Measurements from ENCODE around the gene TMC7. TPM values are rescaled to one million over a fixed set of nuclear protein-coding genes. Genes with fewer than 3 reads are reported as not detected.
A peak's percentile ranks its signal among the peaks of the same experiment; 100 is the strongest.

The TMC7 gene
- total RNA-seq, 4 donors from 2014 or later, result 0.31 to 0.72 (median 0.64) TPM; not detected in 1

DNA sequence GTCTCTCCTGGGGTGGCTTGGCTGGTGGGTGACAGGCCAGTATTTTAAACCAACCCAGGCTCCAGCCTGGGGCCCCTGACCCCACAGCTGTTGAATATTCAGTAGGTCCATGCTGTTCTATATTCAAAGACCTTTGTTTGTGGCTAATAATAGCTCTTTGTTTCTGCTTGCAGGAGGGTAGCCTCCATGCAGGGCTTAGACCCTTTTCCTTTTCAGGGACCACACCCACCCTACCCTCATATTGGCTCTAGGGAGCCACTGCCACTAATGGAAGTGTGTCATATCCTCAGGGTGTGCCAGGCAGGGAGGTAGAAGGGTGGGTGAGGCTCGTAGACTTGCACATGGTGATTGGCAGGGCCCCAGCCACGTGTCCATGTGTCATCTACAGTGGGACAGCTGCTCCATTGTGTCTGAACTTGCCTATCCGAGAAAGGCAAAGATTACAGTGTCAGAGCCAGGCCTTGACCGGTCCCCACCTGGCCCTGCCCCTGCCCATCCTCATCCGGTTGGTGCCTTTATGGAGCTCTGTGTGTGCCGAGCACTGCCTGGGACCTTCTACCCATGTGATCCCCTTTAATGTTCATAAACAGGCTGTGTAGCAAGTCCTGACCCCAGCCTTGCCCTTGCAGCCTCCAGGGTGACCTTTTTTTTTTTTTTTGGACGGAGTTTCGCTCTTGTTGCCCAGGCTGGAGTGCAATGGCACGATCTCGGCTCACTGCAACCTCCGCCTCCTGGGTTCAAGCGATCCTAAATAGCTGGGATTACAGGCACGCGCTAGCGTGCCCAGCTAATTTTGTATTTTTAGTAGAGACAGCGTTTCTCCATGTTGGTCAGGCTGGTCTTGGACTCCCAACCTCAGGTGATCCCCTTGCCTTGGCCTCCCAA lies 22.1 kb downstream of the TMC7 start:
- no peak for TF ChIP-seq POLR2A (IDR thresholded peaks at IDR 0.05)
- TF ChIP-seq, protein P1, sequence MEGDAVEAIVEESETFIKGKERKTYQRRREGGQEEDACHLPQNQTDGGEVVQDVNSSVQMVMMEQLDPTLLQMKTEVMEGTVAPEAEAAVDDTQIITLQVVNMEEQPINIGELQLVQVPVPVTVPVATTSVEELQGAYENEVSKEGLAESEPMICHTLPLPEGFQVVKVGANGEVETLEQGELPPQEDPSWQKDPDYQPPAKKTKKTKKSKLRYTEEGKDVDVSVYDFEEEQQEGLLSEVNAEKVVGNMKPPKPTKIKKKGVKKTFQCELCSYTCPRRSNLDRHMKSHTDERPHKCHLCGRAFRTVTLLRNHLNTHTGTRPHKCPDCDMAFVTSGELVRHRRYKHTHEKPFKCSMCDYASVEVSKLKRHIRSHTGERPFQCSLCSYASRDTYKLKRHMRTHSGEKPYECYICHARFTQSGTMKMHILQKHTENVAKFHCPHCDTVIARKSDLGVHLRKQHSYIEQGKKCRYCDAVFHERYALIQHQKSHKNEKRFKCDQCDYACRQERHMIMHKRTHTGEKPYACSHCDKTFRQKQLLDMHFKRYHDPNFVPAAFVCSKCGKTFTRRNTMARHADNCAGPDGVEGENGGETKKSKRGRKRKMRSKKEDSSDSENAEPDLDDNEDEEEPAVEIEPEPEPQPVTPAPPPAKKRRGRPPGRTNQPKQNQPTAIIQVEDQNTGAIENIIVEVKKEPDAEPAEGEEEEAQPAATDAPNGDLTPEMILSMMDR (IDR thresholded peaks at IDR 0.05 in 4 of 5, conservative IDR thresholded peaks at IDR 0.05 in 1 of 5), result no peak
- Histone ChIP-seq H3K27ac (peak overlapping the region; percentile 16 to 41 (median 32)), H3K9me3 (no peaks in the 10 kb centered on the region), H3K4me1 (peaks cover 0 to 6% of the 10 kb centered on the region in 2 donors), H3K4me3 (no peak overlapping the region), H3K27me3 (no peaks in the 10 kb centered on the region), H3K36me3 (no peaks in the 10 kb centered on the region)
- DNase-seq (peak in 1 of 2 donors; percentile 40), ATAC-seq (peak; percentile 50 to 55)
- intact Hi-C loops (cut with DNase I; ENCODE audit: low total_unique reads) (no loop called here), in situ Hi-C loops (cut with MboI; ENCODE audit: low sequenced_read_pairs in 4 of 4) (no loop called here)

DNA sequence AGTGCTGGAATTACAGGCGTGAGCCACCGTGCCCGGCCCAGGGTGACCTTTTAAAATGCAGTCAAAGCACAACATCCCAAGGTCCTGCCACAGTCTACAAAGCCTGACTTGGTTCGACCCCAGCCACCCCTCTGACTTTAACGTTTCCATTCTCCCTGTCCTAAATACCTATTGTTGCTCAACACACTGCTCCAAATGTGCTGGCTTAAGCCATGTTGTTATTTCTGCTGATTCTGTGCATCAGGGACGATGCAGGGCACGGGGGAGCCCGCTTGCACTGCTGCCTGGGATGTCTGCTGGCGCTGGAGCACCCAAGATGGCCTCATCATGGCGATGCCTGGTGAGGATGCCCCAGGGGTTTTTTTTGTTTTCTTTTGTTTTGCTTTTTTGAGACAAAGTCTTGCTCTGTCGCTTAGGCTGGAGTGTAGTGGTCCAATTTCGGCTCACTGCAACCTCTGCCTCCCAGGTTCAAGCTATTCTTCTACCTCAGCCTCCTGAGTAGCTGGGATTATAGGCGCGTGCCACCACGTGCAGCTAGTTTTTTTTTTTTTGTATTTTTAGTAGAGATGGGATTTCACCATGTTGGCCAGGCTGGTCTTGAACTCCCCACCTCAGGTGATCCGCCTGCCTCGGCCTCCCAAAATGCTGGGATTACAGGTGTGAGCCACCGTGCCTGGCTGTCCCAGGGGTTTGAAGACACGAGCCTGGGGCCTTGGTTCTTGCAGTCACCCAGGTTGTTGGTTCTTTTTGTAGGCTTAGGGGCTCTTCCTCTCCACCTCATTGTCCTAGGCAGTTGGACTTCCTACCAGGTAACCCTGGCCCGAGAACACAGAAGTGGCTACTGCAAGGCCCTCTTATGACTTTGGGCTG lies 22.9 kb downstream of the TMC7 start:
- intact Hi-C loops (cut with DNase I; ENCODE audit: low total_unique reads), result no loop called here
- Histone ChIP-seq H3K27me3 (no peaks in the 10 kb centered on the region), H3K27ac (peak overlapping the region in 1 of 4 donors; percentile 27), H3K9me3 (no peaks in the 10 kb centered on the region), H3K36me3 (no peaks in the 10 kb centered on the region), H3K4me3 (no peak overlapping the region), H3K4me1 (peaks cover 0 to 6% of the 10 kb centered on the region in 2 donors)
- ATAC-seq (no peak), DNase-seq (no peak)
- TF ChIP-seq, protein P1 (IDR thresholded peaks at IDR 0.05 in 4 of 5, conservative IDR thresholded peaks at IDR 0.05 in 1 of 5), result no peak
- TF ChIP-seq POLR2A (IDR thresholded peaks at IDR 0.05), result no peak
- in situ Hi-C loops (cut with MboI; ENCODE audit: low sequenced_read_pairs in 4 of 4), result no loop called here

DNA sequence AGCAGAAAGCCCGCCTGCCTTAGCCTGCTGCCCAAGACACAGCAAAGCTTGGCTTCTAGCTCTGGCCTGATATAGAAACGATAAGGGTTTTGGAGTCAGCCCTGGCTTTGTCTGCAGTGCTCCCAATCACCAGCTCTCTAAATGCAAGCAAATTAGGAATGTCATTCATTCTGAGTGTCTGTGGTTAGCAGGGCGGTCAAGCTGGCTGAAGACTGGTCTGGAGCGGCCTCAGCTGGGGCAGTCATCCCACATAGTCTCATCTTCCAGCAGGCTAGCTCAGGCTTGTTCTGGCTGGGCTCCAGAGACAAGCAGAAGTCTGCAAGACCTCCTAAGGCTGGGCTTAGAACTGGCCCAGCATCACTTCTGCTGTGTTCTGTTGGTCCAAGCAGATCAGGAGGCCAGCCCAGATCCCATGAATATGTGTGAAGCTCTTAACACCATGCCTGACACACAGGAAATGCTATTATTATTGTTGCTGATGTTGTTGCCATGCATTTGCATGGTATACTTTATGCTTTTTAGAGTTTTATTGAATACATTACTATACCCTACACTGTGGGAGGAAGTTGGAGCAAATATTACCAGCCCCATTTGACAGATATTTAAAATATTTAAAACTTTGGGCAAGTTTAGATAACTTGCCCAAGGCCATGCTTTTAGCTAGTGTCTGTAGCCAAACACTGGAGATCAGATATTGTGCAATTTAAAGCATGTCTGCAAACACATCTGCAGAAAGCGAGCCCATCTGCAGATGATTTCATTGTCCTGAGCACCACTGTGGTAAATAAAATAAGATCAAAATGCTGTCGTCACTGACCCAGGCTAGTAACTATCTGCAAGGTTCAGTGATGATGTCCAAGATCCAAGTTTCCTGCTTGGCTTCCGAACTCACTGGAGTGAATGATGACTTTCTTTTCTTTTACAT lies 24.8 kb downstream of the TMC7 start:
- in situ Hi-C loops (cut with MboI; ENCODE audit: low sequenced_read_pairs in 4 of 4) (no loop called here), intact Hi-C loops (cut with DNase I; ENCODE audit: low total_unique reads) (no loop called here)
- no peak for TF ChIP-seq POLR2A (IDR thresholded peaks at IDR 0.05)
- TF ChIP-seq, protein P1 (IDR thresholded peaks at IDR 0.05 in 4 of 5, conservative IDR thresholded peaks at IDR 0.05 in 1 of 5), result no peak
- Histone ChIP-seq H3K27ac (no peak overlapping the region), H3K36me3 (no peaks in the 10 kb centered on the region), H3K4me1 (peaks cover 0 to 6% of the 10 kb centered on the region in 2 donors), H3K9me3 (no peaks in the 10 kb centered on the region), H3K4me3 (no peak overlapping the region), H3K27me3 (no peaks in the 10 kb centered on the region)
- no peak for ATAC-seq
- no peak for DNase-seq

DNA sequence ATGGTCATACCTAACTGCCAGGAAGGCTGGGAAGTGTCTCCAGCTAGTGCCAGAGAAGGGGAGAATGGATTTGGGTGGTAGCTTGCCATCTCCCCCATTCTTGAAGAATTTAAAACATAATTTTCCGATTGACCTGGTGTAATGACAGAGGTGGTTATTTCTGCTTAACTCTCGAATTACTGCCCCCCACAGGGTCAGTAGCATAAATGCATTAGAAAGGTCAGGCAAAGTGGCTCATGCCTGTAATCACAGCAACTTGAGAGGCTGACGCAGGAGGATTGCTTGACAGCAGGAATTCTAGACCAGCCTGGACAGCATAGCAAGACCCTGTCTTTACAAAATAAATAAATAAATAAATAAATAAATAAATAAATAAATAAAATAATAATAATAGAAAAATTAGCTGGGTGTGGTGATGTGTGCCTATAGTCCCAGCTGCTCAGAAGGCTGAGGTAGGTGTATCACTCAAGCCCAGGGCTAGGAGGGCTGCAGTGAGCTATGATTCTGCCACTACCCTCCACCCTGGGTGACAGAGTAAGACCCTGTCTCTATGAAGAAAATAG lies 27.5 kb downstream of the TMC7 start:
- TF ChIP-seq, protein P1 (IDR thresholded peaks at IDR 0.05 in 4 of 5, conservative IDR thresholded peaks at IDR 0.05 in 1 of 5), result no peak
- TF ChIP-seq POLR2A (IDR thresholded peaks at IDR 0.05), result no peak
- in situ Hi-C loops (cut with MboI; ENCODE audit: low sequenced_read_pairs in 4 of 4), result no loop called here
- Histone ChIP-seq H3K4me3 (no peak overlapping the region), H3K27ac (no peak overlapping the region), H3K36me3 (no peaks in the 10 kb centered on the region), H3K9me3 (no peaks in the 10 kb centered on the region), H3K27me3 (no peaks in the 10 kb centered on the region), H3K4me1 (no peaks in the 10 kb centered on the region)
- ATAC-seq (no peak), DNase-seq (no peak)
- intact Hi-C loops (cut with DNase I; ENCODE audit: low total_unique reads), result no loop called here
